NCI-H82 treated with DMSO at 0.1 percent for 48 hours (cell line): ENCODE data around the gene ZMPSTE24.

ENCODE experiments used
- DNase-seq: peaks from one replicate; lab custom pipeline; 2025; ENCODE audit not compliant: unreplicated experiment; lab: John Stamatoyannopoulos, UW

Gene ZMPSTE24

DNA sequence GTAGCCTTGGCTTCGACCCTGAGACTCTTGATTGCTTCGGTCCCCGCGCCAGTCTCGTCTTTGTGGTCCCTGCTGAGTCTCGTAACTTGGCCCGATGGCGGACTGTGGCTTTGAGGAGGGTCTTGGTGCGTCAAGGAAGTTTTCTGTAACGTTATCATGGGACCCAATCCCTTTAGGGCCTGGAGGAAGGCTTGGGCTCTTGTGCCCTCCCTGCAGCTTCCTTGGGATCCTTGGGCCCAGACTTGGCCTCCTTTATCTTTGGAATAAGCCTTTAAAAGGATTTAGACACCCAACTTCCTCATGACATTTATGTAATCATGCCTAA is 371 bp downstream of the ZMPSTE24 start:
- peak; percentile 31 for DNase-seq

DNA sequence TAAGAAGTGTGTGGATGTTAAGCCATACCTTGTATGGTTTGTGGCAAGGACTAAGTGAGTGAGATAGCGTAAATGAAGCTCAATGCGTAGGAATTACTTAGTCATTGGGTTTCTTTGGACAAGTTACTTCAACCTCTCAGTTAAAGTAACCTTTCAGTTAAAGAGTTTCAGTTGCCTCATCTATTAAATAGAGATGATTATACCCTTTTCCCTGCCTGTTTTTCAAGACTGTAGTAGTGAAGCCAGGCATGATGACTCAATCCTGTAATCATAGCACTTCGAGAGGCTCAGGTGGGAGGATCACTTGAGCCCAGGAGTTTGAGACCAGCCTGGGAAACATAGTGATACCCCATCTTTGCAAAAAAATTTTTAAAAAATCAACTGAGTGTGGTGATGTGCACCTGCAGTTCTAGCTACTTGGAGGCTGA is 6.3 kb downstream of the ZMPSTE24 start:
- DNase-seq = no peak

DNA sequence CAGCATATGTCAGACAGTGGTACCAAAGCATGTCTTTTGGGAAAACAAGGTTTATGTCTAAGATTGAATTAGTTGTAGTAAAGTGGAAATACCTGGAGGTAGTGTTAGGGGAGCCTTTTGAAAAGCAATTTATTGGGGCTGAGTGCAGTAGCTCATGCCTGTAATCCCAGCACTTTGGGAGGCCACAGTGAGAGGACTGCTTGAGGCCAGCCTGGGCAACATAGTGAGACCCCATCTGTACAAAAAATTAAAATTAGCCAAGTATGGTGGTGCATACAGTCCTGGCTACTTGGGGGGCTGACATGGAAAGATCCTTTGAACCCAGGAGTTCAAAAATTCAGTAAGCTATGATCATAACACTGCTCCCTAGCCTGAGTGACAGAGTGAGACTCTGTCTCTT is 7.3 kb downstream of the ZMPSTE24 start:
- no peak for DNase-seq

DNA sequence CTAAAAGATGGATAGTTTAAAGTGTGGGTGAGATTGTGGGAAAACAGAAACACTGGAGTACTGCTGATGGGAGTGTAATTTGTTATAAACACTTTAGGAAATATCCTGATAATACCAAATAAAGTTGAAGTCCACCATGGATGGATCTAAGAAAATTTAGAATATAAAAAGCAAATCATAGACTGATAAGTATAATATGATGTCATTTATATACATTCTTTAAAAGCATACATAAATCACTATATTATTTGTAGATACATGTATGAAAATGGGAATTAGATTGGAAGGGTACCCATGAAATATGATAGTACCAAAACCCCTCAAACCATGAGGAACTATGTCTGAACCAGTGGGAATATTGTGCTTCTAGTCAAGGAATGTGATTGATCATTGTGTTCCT is 7.9 kb downstream of the ZMPSTE24 start:
- no peak for DNase-seq

DNA sequence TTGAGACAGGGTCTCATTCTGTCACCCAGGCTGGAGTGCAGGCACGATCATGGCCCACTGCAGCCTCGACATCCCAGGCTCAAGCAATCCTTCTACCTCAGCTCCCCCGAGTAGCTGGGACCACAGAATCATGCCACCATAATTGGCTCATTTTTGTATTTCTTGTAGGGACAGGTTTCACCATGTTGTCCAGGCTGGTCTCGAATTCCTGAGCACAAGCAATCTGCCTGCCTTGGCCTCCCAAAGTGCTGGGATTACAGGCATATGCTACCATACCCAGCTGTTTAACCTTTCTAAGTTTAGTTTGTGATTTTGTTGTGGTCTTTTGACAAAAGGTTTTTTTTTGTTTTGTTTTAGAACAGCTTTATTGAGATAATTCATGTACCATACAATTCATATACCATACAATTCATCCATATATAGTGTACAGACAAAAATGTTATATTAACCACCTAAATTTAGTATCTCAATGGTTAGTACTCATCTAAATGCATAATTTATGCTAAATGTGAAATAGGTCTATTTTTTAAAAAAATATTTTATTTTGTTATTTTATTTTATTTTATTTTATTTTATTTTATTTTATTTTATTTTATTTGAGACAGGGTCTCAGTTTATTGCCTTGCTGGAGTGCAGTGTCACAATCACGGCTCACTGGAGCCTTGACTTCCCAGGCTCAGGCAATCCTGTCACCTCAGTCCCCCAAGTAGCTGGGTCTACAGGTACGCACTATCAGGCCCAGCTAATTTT is 8.9 kb downstream of the ZMPSTE24 start:
- no peak for DNase-seq

DNA sequence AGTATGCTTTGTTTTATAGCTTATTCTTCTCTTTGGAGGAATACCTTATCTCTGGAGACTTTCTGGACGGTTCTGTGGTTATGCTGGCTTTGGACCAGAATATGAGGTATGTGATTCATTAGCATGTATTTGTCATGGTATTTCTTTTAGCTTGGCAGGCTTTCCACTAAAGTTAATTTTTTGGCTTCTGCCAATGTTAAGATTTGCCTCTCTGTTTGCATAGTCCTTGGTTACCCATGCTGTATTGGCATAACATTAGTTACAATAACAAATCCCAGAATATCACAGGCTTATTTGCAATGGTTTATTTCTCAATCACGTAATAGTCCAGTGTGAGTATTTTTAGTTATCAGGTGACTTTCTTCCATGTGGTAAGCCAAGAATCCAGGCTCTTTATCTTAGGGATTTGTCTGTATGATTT is 9.7 kb downstream of the ZMPSTE24 start:
- no peak for DNase-seq

DNA sequence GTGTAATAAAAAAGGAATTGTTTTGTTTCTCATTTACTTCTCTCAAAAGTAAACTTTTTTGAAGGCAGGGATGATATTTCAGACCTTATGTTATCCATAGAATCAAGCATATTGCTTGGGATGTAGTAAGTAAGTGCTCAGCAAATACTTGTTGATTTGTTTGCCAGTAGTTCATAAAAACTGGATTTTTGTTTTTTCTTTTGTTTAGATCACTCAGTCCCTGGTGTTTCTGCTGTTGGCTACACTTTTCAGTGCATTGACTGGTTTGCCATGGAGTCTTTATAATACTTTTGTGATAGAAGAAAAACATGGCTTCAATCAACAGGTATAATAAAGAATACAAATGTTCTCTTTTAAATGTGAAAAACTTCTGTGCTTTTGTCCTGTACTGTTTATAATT is 10.2 kb downstream of the ZMPSTE24 start:
- no peak for DNase-seq

DNA sequence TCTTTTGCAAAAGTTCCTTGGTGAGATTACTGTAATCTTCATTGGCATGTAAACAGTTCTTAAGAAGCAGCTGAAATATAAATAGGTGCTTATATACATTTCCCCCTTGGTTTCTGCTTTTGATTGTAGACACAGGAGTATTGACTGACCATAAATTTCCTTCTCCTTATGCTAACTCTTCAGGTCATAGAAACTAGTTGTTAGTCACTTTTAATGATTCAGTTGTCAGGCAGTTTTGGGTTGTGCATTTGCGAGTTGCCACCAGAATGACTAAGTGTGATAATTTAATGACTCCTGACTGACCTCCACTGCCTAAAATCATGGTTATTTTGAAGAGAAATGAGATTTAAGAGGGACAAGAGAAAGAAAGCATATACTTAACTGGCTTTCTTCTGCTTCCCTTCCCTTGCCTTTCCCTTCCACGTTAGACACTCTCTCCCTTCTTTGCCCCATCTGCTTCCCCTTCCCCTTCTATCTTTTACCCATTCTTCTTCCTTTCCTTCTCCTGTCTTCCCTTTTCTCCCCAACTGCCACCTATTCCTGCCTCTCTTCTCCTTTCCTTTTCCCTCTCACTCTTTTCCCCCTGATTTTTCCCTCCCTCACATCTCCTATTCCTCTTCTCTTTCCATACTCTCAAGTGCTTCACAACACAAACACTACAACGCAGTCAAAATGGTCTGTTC is 12.3 kb downstream of the ZMPSTE24 start:
- DNase-seq = no peak

DNA sequence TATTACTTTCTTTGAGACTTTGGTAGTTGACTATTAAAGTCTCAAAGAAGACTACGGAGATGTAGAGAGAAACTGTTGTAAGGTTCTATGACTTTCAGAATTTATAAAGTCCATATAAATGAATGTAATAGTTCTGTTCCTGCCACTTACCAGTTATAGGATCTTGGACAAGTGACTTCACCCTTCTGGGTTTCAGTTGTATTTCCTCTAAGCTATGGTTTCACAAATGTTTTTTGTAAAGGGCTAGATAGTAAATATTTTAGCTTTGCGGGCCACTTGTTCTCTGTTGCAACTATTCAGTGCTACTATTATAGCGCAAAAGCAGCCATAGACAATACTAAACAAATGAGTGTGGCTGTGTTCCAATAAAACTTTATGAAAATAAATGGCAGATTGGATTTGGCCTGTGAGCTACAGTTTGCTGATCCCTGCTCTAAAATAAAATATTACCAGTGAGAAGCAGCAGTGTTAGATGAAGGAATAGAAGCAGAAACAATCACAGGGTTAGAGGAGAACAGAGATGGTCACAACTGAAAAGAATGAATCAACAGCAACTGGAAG is 14.7 kb downstream of the ZMPSTE24 start:
- no peak for DNase-seq

DNA sequence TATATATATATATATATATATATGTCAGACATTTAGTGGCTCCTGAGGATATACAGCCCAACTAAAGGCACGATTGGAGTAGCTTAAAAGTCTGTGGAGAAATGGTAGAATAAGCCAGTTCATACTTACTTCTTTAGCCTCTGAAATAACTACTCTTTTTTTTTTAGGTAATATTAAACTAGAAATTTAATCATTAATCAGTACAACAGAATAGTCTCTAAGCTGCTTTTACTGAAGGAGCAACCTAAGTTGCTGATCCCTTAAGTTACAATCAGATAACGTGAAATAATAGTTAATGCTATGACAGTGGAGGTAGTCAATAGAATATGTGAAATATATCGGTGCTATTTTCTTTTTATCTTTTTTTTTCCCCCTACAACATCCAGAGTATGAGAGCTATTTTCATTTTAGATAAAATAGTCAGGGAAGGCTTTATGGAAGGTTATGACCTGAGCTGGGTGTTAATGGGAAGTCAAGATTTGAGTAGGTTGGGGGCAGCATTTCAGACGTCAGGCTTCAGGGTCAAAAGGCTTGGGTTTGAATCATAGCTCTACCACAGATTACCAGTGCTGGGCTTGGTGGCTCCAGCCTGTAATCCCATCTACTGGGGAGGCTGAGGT is 15.6 kb downstream of the ZMPSTE24 start:
- DNase-seq = no peak

DNA sequence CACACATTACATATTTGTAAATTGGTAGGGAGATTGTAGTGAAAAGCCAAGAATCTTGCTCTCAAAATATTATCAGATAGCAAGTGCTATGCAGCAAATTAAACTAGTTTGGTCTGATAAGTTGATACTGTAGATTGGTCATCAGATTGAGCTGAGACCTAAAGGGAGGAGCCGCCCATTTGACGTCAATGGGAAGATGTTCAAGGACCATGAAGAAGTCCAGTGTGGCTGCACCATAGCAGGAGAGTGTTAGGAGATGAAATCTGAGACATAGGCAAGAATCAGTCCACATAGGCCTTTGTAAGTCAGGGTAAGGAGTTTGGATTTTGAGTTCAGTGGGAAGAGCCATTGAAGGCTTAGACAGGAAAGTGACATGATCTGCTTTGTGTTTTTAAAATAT is 16.3 kb downstream of the ZMPSTE24 start:
- DNase-seq = no peak

DNA sequence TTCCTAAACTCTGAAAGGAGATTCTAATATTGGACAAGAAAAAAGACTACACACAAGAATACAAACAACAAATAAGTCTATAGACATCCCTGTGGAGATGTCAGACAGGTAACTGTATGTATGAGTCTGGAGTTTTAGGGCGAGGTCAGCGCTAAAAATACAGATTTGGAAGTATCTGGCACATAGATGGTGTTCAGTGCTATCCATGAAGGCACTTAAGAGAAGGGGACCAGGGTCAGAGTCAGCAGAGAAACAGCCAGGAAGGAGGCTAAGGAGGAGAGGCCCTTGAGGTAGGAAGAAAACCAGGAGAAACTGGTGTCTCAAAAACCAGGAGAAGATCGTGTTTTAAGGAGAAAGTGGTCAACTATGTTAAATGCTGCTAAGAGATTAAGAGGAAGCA is 18.1 kb downstream of the ZMPSTE24 start:
- no peak for DNase-seq

DNA sequence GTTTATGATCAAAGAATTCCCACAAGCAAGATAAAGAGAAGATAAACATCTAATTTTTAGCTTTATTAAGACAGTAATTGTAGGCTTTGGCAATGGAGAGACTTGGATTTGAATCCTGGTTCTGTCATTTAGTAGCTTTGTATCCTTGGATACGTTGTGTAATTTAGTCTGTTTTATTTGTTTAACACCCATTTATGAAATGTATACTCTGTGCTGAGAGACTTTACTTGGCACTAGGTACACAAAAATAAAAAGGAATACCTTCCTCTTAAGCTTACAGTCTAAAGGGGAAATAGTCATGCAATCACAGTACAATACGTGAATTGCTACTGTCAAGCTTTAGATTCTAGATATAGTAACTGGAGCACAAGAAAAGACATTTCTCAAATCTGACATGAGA is 23.8 kb downstream of the ZMPSTE24 start:
- DNase-seq = no peak

DNA sequence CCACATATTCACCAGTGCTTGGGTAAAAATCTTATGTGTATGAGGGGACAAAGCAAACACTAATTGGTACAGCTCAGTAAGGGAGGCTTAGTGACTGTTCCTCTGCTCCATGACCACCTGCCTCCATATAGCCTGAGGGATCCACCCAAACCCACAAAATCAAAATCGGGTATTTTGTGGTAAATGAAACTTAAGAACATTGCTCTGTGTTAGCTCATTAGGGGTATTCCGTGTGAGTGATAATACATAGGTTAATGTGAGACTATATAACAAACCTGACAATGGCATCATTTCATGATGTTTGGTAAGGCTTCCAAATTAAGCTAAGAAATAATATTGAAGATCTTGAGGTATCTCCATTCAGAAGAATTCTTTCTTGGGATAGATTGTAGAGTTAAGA is 33.3 kb downstream of the ZMPSTE24 start:
- DNase-seq = no peak

DNA sequence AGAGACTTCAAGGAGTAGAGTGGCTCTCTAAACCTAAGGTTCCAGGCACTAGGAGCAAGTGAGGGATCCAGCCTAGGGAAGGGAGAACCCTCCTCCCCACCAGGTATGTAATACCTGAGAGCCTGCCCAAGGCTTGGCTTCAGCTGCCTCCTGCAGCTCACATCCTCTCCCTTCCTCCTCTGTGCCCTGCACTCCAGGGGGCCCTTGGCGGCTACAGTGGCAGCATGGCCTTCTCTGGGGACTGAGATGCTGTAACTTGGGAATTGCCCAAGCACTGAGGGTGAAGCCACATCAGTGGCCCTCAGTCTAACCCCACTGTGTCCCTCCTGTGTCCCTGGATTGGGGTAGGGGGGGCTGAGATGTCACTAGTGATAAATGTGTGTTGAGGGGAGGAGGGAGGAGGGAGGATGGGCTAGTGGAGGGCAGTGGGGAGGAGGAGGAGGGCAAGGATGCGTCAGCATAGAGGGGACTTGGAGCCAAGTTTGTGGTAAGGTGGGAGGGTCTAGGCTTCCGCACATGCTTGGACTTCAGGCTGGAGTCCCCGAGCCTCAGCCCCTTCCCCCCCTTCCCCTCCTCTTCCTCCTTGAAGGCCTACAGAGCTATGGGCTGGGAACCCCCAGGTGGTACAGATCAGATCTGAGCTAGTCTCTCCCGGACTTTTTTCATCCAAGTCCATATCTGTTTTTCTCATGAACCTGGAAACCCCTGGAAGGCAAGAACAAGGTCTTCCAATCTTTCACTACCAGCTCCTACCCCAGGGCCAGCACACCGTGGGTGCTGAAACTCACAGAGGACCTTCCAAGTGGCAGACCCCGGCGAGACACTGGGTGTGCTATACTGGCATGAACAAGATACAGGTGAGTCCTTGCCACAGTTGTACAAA is 41.6 kb downstream of the ZMPSTE24 start:
- DNase-seq = no peak

DNA sequence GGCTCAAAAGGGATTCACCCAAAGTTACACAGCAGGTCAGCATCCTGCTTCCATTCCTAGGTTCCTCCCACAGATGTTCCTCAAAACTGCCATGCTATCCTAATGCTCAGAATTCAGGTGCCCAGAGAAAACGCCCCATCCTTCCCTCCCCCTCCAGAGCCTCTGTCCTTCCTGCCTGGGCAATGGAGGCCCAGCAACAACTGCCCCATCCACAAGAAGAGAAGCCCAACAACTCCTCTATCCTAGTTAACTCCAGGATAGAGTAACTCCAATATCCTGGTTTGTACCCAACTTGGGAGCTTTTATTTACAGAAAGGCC is 42.2 kb downstream of the ZMPSTE24 start:
- DNase-seq = no peak

DNA sequence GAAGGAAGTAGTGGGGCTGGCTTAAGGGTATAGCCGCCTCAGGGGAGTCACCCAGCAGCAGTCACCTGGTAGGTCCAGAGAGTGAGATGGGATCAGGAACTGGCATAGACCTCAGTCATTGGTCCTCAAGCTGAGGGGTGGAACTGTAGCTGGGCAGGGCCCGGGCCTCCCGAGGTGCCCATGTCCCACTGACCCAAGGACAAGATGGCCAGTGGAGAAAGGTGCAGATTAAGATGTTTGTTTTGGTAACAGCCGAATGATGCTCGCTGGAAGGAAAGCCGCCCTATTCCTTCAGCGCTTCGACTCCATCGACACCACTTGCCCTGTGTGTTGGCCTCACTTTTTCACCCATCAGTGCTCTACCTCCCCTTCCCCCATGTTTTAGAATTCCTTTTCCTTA is 42.6 kb downstream of the ZMPSTE24 start:
- DNase-seq = no peak

DNA sequence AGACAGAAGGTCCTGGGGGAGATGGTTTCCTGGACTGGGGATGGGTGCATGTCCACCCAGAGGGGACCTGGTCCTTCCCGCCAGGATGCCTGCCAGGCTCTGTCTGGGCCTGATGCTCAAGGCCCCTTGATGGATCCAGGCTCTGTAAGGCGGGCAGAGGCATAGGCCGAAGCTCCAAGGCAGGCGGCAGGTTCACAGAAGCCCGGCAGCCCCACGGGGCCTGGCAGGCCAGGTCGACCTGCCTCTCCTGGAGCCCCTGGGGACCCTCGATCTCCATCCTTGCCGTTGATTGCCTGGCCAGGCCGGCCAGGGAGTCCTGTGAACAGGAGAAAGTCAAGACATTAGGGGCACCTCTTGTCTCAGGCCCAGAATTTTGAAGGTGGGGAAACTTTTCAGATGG is 43.0 kb downstream of the ZMPSTE24 start:
- no peak for DNase-seq

DNA sequence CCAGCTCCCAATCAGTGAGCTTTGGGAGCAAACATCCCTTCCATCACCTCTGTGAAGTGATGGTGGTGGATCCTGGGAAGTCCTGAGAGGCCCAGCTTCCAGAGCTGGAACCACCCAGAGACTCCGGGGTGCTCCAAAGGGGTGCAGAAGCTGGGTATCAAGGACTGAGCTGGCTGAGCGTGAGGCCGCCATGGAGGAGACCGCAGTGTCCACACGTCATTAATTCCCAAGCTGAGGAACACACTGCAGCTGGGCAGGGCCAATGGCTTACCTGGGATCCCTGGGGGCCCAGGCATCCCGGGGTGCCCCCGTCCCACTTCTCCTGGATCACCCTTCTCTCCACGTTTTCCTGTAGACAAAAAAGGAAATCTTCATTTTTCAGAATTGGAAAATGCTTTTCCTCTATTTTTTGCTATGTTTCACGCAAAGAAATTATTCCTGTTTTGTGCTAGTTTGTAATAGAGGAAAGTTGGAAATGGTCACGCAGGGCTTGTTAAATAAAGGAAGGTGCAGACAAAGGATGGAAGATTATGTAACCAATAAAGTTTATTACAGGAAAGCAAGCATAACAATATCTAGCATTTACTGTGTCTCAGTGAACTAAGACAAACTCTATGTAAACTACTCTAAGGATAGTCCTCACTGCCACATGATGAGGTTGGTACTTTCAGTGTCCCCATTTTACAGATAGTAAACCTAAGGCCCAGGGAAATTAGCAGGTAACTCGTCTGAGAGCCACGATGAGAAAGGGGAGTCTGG is 43.7 kb downstream of the ZMPSTE24 start:
- no peak for DNase-seq

DNA sequence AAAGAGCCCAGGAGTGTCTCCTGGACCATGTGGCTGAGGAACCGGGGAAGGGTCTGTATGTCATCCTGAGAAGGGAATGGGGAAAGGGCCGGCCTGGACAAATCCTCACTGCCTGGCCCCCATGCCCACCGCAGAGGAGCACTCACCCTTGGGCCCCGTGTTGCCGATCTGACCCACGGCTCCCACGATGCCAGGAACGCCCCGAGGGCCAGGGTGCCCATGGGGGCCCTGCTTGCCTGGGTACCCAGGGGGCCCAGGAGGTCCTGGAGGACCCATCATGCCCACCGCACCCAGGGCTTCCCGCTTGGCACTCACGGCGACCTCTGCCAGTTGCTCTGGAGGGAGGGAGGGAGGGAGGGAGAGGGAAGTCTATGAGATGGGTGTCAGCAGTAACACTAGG is 44.4 kb downstream of the ZMPSTE24 start:
- DNase-seq = no peak
